ENCODE data around the gene SLC22A17.

GRCh38 chr14:23300687-23301223 lies 51.9 kb downstream of the SLC22A17 start:
- TF ChIP-seq CTCF (IDR thresholded peaks at IDR 0.05) (no peak), POLR2A (IDR thresholded peaks at IDR 0.05) (no peak)
